ENCODE data around the gene MAGED1.
"Not testable (repeated sequence)": the region's sequence is repeated elsewhere in the genome, so short reads cannot be mapped to it uniquely, and the experiment has no call there.

The MAGED1 gene

DNA sequence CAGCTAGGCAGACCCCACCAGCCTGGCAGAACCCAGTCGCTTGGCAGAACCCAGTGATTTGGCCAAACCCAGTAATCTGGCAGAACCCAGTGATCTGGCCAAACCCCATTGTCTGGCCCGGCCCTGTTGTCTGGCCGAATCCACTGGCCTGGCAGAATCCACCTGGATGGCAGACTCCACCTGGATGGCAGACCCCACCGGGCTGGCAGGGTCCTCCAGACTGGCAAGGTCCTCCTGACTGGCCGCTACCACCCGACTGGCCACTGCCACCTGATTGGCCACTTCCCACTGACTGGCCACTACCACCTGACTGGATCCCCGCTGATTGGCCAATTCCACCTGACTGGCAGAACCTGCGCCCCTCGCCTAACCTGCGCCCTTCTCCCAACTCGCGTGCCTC lies 3.2 kb downstream of the MAGED1 start:
- DNase-seq (ENCODE audit: low spot score): no peak

DNA sequence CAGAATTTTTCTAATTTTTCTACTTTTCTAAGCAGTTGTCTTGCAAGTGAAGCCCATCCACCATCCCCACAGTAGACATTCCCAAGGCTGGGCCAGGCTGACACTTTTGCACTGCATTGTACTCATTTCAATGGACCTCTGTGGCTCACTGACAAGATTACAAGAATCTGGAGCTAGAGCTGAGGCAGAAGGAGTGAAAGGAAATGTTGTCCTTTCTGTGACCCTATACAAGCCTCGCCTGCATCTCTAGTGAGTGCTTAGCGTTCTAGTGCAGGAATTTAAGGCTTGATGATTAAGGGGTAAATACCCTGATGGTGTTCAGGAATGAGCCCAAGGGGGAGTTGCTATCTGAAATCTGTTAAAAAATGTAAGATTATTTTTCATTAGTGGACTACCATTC lies 6.3 kb downstream of the MAGED1 start:
- no peak for DNase-seq (ENCODE audit: low spot score)

DNA sequence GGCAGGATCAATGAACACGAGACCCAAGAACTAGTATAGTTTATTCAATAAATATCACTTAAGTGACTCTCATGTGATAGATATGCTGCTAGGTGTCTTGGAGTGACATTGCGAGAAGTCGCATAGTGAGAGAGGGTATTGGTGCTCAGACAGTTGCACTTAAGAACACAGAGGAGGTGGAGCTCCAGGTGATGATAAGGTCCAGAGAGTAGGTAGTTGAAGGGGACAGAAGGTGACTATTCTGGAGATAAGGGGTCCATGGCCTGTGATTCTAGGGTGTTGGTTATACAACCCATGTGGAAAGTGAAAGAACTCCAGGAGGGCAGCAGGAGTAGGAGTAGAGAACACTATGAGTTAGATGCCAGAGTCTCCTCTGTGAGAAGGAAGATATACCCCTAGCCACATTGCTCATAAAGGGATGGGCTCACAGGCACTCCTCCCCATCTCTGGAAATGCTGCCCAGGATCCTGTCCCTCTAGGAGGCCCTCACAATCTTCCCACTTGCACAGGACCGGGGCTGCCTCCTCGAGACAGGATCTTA lies 9.2 kb downstream of the MAGED1 start:
- no peak for DNase-seq (ENCODE audit: low spot score)

DNA sequence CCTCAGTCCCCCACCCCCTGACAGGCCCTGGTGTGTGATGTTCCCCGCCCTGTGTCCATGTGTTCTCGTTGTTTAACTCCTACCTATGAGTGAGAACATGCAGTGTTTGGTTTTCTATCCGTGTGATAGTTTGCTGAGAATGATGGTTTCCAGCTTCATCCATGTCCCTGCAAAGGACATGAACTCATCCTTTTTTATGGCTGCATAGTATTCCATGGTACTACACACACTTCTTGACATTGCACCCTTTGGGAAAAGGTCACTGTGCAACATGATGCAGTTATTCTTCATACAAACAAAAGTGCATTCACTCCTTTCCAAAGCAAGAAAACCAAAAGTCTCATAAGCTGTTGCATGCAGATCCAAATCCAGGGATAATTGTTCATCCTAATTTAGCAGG lies 11.7 kb downstream of the MAGED1 start:
- not testable (repeated sequence) for DNase-seq (ENCODE audit: low spot score)

DNA sequence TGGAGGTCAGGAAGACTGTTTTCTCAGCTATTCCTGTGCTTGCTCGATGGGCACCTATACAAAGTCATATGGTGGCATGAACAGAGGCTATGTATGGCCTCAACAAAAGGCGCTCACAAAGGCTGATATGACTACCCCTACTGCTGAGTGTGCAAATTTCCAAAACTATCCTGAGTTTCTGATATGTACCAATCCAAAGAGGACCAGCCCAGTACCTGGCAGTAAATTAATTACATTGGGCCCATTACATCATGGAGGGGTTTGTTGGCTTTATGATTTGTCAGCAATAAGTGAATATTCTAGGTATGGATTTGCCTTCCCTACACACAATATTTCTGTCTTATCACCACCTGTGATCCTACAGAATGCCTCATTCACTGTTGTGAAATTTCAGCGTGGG lies 12.3 kb downstream of the MAGED1 start:
- DNase-seq (ENCODE audit: low spot score): no peak

DNA sequence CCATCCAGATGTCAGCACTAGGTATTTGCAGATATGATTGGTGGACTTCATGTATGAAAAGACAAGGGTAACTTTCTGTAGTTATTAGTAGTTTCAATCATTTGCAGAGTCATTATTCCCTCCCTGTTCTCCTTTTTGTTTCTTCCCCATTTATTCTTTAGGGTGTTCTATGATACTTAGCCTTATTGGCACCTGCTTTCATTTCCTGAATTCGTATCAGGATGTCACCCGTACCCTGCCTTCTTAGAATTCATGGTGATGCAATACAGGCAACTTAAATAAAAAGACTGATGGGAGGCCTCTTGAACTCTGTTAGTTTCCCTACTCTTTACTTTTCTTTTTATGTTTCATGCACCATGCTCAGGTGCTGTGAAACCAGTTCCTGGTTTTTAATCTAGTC lies 24.2 kb downstream of the MAGED1 start:
- no peak for DNase-seq (ENCODE audit: low spot score)

DNA sequence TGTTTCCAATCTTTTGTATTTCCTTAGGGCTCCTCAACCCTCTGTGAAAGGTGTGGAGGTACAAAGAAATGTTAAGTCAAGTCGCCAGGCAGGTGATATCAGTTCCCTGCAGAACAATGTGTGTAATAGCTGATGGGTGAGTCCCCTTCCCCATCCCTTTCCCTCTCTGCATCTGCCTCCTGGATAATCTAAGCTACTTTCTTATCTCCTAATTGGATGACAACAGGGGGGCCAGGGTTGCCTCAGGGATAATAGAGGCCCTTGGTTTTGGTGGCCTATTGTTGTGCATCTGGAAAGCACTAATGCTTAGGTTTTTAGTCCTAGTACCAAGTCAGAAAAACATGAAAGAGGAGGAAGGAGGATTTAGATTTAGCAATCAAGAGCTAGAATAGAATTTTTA lies 29.1 kb downstream of the MAGED1 start:
- no peak for DNase-seq (ENCODE audit: low spot score)

DNA sequence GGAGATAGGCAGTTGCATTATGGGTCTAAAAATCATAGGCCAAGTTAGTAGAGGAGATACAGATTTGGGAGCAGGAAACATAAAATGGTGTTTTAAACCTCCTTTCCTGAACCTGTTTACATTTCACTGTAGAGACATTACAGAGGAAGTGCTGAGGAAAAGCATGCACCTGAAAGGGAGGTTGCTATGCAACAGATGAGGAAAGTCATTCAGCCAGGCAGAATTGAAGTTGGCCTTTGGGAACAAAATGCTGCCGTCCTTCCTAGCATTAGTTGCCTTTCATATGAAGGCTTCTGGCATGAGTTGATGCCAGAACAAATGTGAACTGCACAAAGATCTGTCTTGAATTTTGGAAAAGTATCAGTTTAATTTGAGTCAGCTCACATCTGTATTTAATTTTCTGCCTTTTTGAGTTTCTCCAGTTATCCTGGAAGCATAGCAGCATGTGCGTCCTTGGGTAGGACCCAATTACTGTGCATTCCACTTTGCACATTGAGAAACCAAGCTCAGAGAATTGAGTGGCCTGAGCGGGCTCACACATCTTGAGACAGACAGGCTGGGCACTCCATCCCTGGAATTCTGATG lies 38.2 kb downstream of the MAGED1 start:
- DNase-seq (ENCODE audit: low spot score): peak; percentile 1

Measured in pons (tissue), 1 donor.